BJ (cell line): ENCODE data around the gene SECISBP2L. TPM values are rescaled to one million over a fixed set of nuclear protein-coding genes. Genes with fewer than 3 reads are reported as not detected.

Experiments used
- CTCF ChIA-PET: fragments of 350-600 bp; formaldehyde crosslinking; extraction: SDS; loops from one replicate; lab custom pipeline; 2021; ENCODE audit warnings: antibody characterized with exemption, inconsistent platforms; lab: Yijun Ruan, JAX
- POLR2A ChIA-PET: fragments of 300-600 bp; sonication (Branson Sonifier 250); formaldehyde crosslinking; extraction: SDS; loops from one replicate; lab custom pipeline; 2021; ENCODE audit warnings: antibody characterized with exemption; lab: Charles Lee
- DNase-seq: peaks from one replicate; pipeline ENCODE4 v3.0.0-alpha.2; 2011; ENCODE audit warnings: low read depth
- H3K27me3 ChIP-seq: 2 replicates; pipeline ENCODE4 v1.6.0; 2011; ENCODE audit warnings: low read length; ENCODE audit not compliant: control insufficient read depth, insufficient read depth
- H3K36me3 ChIP-seq: 2 replicates; pipeline ENCODE4 v1.5.1; 2011; ENCODE audit warnings: low read length; ENCODE audit not compliant: control insufficient read depth, insufficient read depth
- H3K4me3 ChIP-seq: 2 replicates; pipeline ENCODE4 v1.5.1; 2011; ENCODE audit warnings: low read depth, mild to moderate bottlenecking, control low read depth, low read length
- polyA plus RNA-seq: library from polyadenylated mRNA; depleted of rRNA; stranded (reverse); fragments of >200 nt; gene quantifications from 2 replicates; pipeline ENCODE4 v1.2.3, GENCODE V29; 2011
- TF ChIP-seq, protein P1 (sequence below): IDR thresholded peaks from 2 replicates; pipeline ENCODE4 v1.5.1; 2011; ENCODE audit warnings: low read depth, mild to moderate bottlenecking, control low read depth, inconsistent platforms, low read length, moderate library complexity; ENCODE audit not compliant: insufficient read depth

SECISBP2L gene
- polyA plus RNA-seq, 1 experiment: 23.8 TPM

DNA sequence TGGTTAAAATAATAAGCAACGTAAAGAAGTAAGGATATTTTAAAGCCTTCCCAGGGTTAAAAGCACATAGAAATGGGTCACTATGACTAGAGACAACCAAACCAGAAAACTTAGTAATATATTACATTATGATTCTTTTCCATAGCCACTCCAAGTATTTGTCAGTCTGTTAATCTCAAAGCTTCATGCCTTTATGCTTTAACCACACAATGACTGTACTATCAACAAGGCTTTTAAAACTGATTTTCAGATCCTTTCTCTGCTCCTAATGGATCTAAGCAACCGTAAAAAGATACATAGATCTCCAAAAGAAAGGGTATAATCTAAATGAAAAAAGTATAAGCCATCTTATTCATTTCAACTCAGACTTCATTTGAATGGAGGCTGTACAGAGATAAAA is 14.4 kb downstream of the SECISBP2L start:
- H3K4me3 ChIP-seq: no peak overlapping the region

GRCh38 chr15:49026700-49027099 is 19.5 kb downstream of the SECISBP2L start:
- H3K4me3 ChIP-seq: no peak overlapping the region
- ChIA-PET CTCF (no interaction called here), POLR2A (no interaction called here)
- TF ChIP-seq, protein P1, sequence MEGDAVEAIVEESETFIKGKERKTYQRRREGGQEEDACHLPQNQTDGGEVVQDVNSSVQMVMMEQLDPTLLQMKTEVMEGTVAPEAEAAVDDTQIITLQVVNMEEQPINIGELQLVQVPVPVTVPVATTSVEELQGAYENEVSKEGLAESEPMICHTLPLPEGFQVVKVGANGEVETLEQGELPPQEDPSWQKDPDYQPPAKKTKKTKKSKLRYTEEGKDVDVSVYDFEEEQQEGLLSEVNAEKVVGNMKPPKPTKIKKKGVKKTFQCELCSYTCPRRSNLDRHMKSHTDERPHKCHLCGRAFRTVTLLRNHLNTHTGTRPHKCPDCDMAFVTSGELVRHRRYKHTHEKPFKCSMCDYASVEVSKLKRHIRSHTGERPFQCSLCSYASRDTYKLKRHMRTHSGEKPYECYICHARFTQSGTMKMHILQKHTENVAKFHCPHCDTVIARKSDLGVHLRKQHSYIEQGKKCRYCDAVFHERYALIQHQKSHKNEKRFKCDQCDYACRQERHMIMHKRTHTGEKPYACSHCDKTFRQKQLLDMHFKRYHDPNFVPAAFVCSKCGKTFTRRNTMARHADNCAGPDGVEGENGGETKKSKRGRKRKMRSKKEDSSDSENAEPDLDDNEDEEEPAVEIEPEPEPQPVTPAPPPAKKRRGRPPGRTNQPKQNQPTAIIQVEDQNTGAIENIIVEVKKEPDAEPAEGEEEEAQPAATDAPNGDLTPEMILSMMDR: no peak
- H3K27me3 ChIP-seq: no peaks in the 10 kb centered on the region
- DNase-seq: no peak
- H3K36me3 ChIP-seq: no peaks in the 10 kb centered on the region; the same call in 1 of the 2 replicates

More for the DNA sequence above, 14.4 kb downstream of the SECISBP2L start:
- no peaks in the 10 kb centered on the region for H3K27me3 ChIP-seq
- TF ChIP-seq, protein P1: no peak
- CTCF ChIA-PET: no interaction called here
- H3K36me3 ChIP-seq: peaks cover 8% of the 10 kb centered on the region
- POLR2A ChIA-PET: no interaction called here
- DNase-seq: no peak

DNA sequence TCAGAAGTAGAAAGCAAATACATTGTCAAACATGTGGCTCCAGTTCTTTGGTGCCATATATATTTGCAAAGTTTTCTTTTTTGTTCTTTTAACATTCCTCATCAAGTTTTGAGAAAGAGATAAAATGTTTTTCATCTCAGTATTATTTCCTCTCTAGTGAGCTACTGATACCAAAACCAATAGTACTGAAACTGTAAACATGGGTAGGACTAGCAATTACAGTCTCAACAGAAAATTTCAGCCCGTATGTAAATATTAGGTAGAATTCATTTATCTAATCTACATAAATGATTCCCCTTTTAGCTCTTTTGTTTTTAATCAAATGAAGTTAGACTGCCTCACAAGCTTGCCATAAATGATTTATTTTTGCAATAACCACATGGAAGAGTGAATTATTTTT is 21.4 kb downstream of the SECISBP2L start:
- ChIA-PET CTCF (no interaction called here), POLR2A (no interaction called here)

DNA sequence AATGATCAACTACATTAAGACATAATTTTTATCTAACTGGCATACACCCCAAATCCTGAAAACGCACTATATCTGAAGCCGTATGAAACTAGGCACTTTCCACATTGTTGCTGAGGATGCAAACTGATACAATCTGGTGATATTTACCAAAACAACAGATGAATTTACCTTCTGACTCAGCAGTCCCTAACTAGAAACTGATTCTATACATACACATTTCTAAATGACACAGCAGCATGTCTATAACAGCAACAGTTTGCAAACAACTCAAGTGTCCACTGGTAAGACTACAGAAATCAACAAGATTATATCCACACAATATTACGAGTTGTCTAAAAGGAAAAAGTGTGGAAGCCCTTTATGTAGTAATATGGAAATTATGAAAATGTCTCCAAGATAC is 22.9 kb downstream of the SECISBP2L start:
- H3K4me3 ChIP-seq: no peak overlapping the region
- TF ChIP-seq, protein P1: no peak
- H3K27me3 ChIP-seq: no peaks in the 10 kb centered on the region
- CTCF ChIA-PET: interaction anchor here (1.0 kb wide), 1 partner anchor 28 kb away, joined by 3 read pairs; no protein-coding TSS in a partner anchor
- peaks cover 2% of the 10 kb centered on the region; the same call in 1 of the 2 replicates for H3K36me3 ChIP-seq
- DNase-seq: no peak
- POLR2A ChIA-PET: no interaction called here

More for the DNA sequence above, 21.4 kb downstream of the SECISBP2L start:
- DNase-seq: no peak
- Histone ChIP-seq H3K27me3 (no peaks in the 10 kb centered on the region), H3K4me3 (no peak overlapping the region), H3K36me3 (peaks cover 2% of the 10 kb centered on the region; the same call in 1 of the 2 replicates)
- TF ChIP-seq, protein P1: no peak

- POLR2A ChIA-PET: no interaction called here
- no peaks in the 10 kb centered on the region for H3K27me3 ChIP-seq
- DNase-seq: no peak
Observed at GRCh38 chr15:49015896-49016295, 30.4 kb downstream of the SECISBP2L start.

More at GRCh38 chr15:49015896-49016295, 30.4 kb downstream of the SECISBP2L start:
- CTCF ChIA-PET: interaction anchor here (1.6 kb wide), 1 partner anchor 40 kb away, joined by 4 read pairs; no protein-coding TSS in a partner anchor
- Histone ChIP-seq H3K4me3 (no peak overlapping the region), H3K36me3 (peaks cover 3% of the 10 kb centered on the region)
- TF ChIP-seq, protein P1: no peak
